Endothelial cell (in vitro differentiated cells): ENCODE results near the gene CSKMT. TPM values are rescaled to one million over a fixed set of nuclear protein-coding genes. Genes with fewer than 3 reads are reported as not detected.
"Not testable (repeated sequence)": the region's sequence is repeated elsewhere in the genome, so short reads cannot be mapped to it uniquely, and the experiment has no call there.

ENCODE experiments used
- DNase-seq: peaks from one replicate; pipeline ENCODE4 v3.0.0; 2021; ENCODE audit warnings: low spot score
- H3K27ac Mint-ChIP-seq: one replicate; pipeline ENCODE4 v1.8.0; 2021; ENCODE audit warnings: mixed read lengths, inconsistent platforms; ENCODE audit not compliant: unreplicated experiment
- H3K27me3 Mint-ChIP-seq: one replicate; pipeline ENCODE4 v1.8.0; 2021; ENCODE audit warnings: mild to moderate bottlenecking, moderate library complexity, mixed read lengths, inconsistent platforms; ENCODE audit not compliant: unreplicated experiment
- H3K36me3 Mint-ChIP-seq: one replicate; pipeline ENCODE4 v1.8.0; 2021; ENCODE audit warnings: mild to moderate bottlenecking, low read depth, mixed read lengths, inconsistent platforms; ENCODE audit not compliant: unreplicated experiment
- H3K4me1 Mint-ChIP-seq: one replicate; pipeline ENCODE4 v1.8.0; 2021; ENCODE audit warnings: mild to moderate bottlenecking, mixed read lengths, inconsistent platforms; ENCODE audit not compliant: unreplicated experiment
- H3K4me3 Mint-ChIP-seq: one replicate; pipeline ENCODE4 v1.8.0; 2021; ENCODE audit warnings: mild to moderate bottlenecking, mixed read lengths, inconsistent platforms; ENCODE audit not compliant: unreplicated experiment
- H3K9me3 Mint-ChIP-seq: one replicate; pipeline ENCODE4 v1.8.0; 2021; ENCODE audit warnings: mixed read lengths, inconsistent platforms; ENCODE audit not compliant: unreplicated experiment
- CTCF ChIP-seq: fragments of 200-600 bp; sonication (generic); IDR thresholded peaks from one replicate; pipeline ENCODE4 v1.5.0; 2021; ENCODE audit warnings: antibody characterized with exemption; ENCODE audit not compliant: unreplicated experiment
- total RNA-seq: library from RNA; stranded (reverse); fragmentation: NEBNext Ultra II Directional; extraction: Animal tissue kit (Norgen Biotek cat#: 25700); gene quantifications from one replicate; pipeline ENCODE4 v1.2.1, GENCODE V29; 2021; ENCODE audit not compliant: unreplicated experiment

Gene CSKMT
- total RNA-seq, 1 donor from 2014 or later = 8.7 TPM

- Mint-ChIP-seq H3K27ac (no peak overlapping the region), H3K4me1 (peaks cover 22% of the 10 kb centered on the region), H3K9me3 (no peaks in the 10 kb centered on the region), H3K4me3 (no peak overlapping the region), H3K36me3 (peaks cover 28% of the 10 kb centered on the region), H3K27me3 (peaks cover 14% of the 10 kb centered on the region)
- no peak for TF ChIP-seq CTCF
- no peak for DNase-seq
These were observed 16.1 kb upstream of the CSKMT start for GRCh38 chr11:62648967-62649364.

DNA sequence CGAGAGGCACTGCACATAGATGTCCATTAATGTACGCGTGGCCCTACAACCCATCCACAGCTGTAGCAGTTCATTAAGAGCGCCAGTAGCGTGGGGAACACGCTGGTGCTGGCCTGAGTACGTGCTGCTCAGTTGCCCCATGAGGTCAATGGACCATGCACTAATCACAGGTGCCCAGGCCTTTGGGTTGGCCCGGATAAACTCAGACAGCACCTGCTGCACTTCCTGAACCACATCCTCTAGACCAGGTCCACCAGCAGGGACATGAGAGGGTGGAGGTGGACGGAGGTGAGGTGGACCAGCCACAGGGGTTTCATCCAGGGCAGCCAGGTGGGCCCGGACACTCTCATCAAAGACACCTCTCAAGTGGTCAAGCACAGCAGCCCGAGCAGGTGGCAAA lies 15.6 kb upstream of the CSKMT start:
- Mint-ChIP-seq H3K4me1 (peaks cover 22% of the 10 kb centered on the region), H3K4me3 (no peak overlapping the region), H3K36me3 (peaks cover 25% of the 10 kb centered on the region), H3K27ac (no peak overlapping the region), H3K27me3 (peaks cover 19% of the 10 kb centered on the region), H3K9me3 (no peaks in the 10 kb centered on the region)
- no peak for DNase-seq
- TF ChIP-seq CTCF = no peak

- H3K27ac Mint-ChIP-seq, DNase-seq, H3K4me3 Mint-ChIP-seq, H3K9me3 Mint-ChIP-seq: not testable (repeated sequence)
- Mint-ChIP-seq H3K4me1 (peaks cover 16% of the 10 kb centered on the region), H3K36me3 (peaks cover 22% of the 10 kb centered on the region), H3K27me3 (peaks cover 16% of the 10 kb centered on the region)
These were observed 14.8 kb upstream of the CSKMT start for GRCh38 chr11:62650283-62650682.

GRCh38 chr11:62652161-62653006 lies 12.7 kb upstream of the CSKMT start:
- peak overlapping the region; percentile 95 for H3K4me3 Mint-ChIP-seq
- no peak for DNase-seq
- peaks cover 12% of the 10 kb centered on the region for H3K27me3 Mint-ChIP-seq
- no peak for TF ChIP-seq CTCF
- H3K36me3 Mint-ChIP-seq = peaks cover 12% of the 10 kb centered on the region
- peak overlapping the region; percentile 82 for H3K27ac Mint-ChIP-seq
- H3K4me1 Mint-ChIP-seq = peaks cover 7% of the 10 kb centered on the region
- no peaks in the 10 kb centered on the region for H3K9me3 Mint-ChIP-seq

DNA sequence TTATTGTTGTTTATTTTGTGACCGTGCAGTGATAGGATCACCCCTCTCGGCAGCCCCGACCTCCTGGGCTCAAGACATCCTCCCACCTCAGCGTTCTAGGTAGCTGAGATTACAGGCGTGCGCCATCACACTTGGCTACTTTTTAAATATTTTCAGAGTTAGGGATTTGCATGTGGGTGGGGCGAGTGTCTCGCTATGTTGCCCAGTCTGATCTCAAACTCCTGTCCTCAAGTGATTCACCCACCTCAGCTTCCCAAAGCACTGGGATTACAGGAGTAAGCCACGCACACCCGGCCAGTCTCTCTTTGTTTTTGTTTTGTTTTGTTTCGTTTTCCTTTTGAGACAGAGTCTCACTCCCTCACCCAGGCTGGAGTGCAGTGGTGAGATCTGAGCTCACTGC lies 10.8 kb upstream of the CSKMT start:
- no peak for TF ChIP-seq CTCF
- H3K27ac Mint-ChIP-seq = peak overlapping the region; percentile 24
- DNase-seq = no peak
- peaks cover 7% of the 10 kb centered on the region for H3K4me1 Mint-ChIP-seq
- H3K27me3 Mint-ChIP-seq = peaks cover 8% of the 10 kb centered on the region
- no peaks in the 10 kb centered on the region for H3K9me3 Mint-ChIP-seq
- H3K36me3 Mint-ChIP-seq = peaks cover 4% of the 10 kb centered on the region
- H3K4me3 Mint-ChIP-seq = no peak overlapping the region
